Heart left ventricle (tissue), 16 donors: ENCODE results near the gene HGS. TPM values are rescaled to one million over a fixed set of nuclear protein-coding genes. Genes with fewer than 3 reads are reported as not detected.
"Not testable (repeated sequence)": the region's sequence is repeated elsewhere in the genome, so short reads cannot be mapped to it uniquely, and the experiment has no call there.

Experiments used
- ATAC-seq, 4 donors: fragments of 200-7000 bp; cut with Tn5 transposase; one replicate each; pipeline ENCODE4 v1.9.1; 2020 to 2022; ENCODE audit warnings: moderate library complexity in 4 of 4, mild to moderate bottlenecking in 3 of 4, moderate number of reproducible peaks in 1 of 4
- DNase-seq, 5 donors: peaks; one replicate each; pipeline ENCODE4 v3.0.0-alpha.2; 2020
- H3K27ac ChIP-seq, 12 donors: fragments of 200-600 bp; sonication (generic) in 4 of 12; one replicate each; pipeline versions ENCODE4 v1.5.0 to v1.8.0; 2016 to 2022; ENCODE audit warnings: mild to moderate bottlenecking in 2 of 12
- H3K27me3 ChIP-seq, 9 donors: fragments of 200-600 bp; sonication (generic) in 2 of 9; one replicate each; pipeline versions ENCODE4 v1.5.1 to v1.8.0; 2016 to 2022; ENCODE audit warnings: mild to moderate bottlenecking in 3 of 9
- H3K36me3 ChIP-seq, 9 donors: fragments of 200-600 bp; sonication (generic) in 2 of 9; one replicate each; pipeline versions ENCODE4 v1.5.0 to v1.8.0; 2018 to 2022; ENCODE audit warnings: mild to moderate bottlenecking in 2 of 9
- H3K4me1 ChIP-seq, 12 donors: fragments of 200-600 bp; sonication (generic) in 4 of 12; one replicate each; pipeline versions ENCODE4 v1.5.0 to v1.8.0; 2016 to 2022; ENCODE audit warnings: mild to moderate bottlenecking in 3 of 12
- H3K4me3 ChIP-seq, 12 donors: fragments of 200-600 bp; sonication (generic) in 4 of 12; one replicate each; pipeline versions ENCODE4 v1.5.0 to v1.8.0; 2017 to 2022; ENCODE audit warnings: mild to moderate bottlenecking in 9 of 12, moderate library complexity in 4 of 12
- H3K9me3 ChIP-seq, 12 donors: fragments of 200-600 bp; sonication (generic) in 4 of 12; one replicate each; pipeline versions ENCODE4 v1.5.0 to v1.8.0; 2016 to 2022; ENCODE audit warnings: mild to moderate bottlenecking in 1 of 12
- CTCF ChIP-seq, 12 donors: fragments of 200-600 bp; sonication (generic) in 4 of 12; IDR thresholded peaks; one replicate each; pipeline versions ENCODE4 v1.5.0 to v1.8.0; 2018 to 2022; ENCODE audit warnings: antibody characterized with exemption in 12 of 12, mild to moderate bottlenecking in 5 of 12
- POLR2A ChIP-seq, 2 donors: fragments of 450-650 bp; IDR thresholded peaks; one replicate each; pipeline ENCODE4 v1.6.1; 2017; ENCODE audit warnings: antibody characterized with exemption in 2 of 2, mild to moderate bottlenecking in 2 of 2, moderate library complexity in 2 of 2
- WGBS, 4 donors: extraction: QIAGEN DNeasy Blood & Tissue Kit in 2 of 4; methylation state at CpG; one replicate each; pipeline versions ENCODE4 v1.1.5 to v1.1.7; 2013 to 2018; 5-methylcytosine and 5-hydroxymethylcytosine counted together
- intact Hi-C, 10 donors: fragments of 100-400 bp; cut with DNase I; formaldehyde crosslinking; loops; one replicate each; pipeline versions ENCODE4 v1.11.1 to v1.14.2; 2022
- polyA plus RNA-seq, 2 donors: library from polyadenylated mRNA; stranded (reverse); fragments of 200-250 nt; gene quantifications; one replicate each; pipeline ENCODE4 v1.2.3, GENCODE V29; 2013
- total RNA-seq, 9 donors: library from RNA; depleted of rRNA in 2 of 9; stranded (reverse); fragments of >200 nt in 2 of 9; fragmentation: NEBNext Ultra II Directional in 3 of 9; extraction: Animal tissue kit (Norgen Biotek cat#: 25700) in 3 of 9; gene quantifications; one replicate each; pipeline versions ENCODE4 v1.1.0 to v1.2.4, GENCODE V29; 2016 to 2023
- donor health status: ischemic (EF 13 %, LVEDD 7.1; RV severe dilation, severe dysfunction).
- donor health status: healthy with polysubstance abuse.
- donor health status: DM: no; HTN: yes; CAD: no.
- donor health status: DM: no; HTN: no; CAD: no.
- donor health status: ischemic (EF 25% LVEDD 6.9; RV normal size, moderate dysfunction).
- donor health status: ischemic (EF 25% LVEDD 5.7; RV mildly dilated, moderate dysfunction).
- donor health status: healthy.
- donor health status: DM: yes; HTN: yes; CAD: no.
- donor health status: ischemic (EF 35%, LVEDD 5.7; RV mildly dilated, moderate dysfunction).
- donor health status: nonischemic (EF 11% LVEDD 7.7; RV severe dilation, severe dysfunction).
- donor health status: DM: yes; HTN: yes; CAD: no.
- donor health status: PGD.
- donor health status: ischemic (EF 29% LVEDD 5.4; RV normal size, mild dysfunction).
- donor health status: nonischemic (EF 23%, LVEDD 6.1; RV moderate dilation, normal function).

HGS gene
- total and polyA plus RNA-seq, 11 donors: 37.4 to 90.8 (median 44.7) TPM

DNA sequence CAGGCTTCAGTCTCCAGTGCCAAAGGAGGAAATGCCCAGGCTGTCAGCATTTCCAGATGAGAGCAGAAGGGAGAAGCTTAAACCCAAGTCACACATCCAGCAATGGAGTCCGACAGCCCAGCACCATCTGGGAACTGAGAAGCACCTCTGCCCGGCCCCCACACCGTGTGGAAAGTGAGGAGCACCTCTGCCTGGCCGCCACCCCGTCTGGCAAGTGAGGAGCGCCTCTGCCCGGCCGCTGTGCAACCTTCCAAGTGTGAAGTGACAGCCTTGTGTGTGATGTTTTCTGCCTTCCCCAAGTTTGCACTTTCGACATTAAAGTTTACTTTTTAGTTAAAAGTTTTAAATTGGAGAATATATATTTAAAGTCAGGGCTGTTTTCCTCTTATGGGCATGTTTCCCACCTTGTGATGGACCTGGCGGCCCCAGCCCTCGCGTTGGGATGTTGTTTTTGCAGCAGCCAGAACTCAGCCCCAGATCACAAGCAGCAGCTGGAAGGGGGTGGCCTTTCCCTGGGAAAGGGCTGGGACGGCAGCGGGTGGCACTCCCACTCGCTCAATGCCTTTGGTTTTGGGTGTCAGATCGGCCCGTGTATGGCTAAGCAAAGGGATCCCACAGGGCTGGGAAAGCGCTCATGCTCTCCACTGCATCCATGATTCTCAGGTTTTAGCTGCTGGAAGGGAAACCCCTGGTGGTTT is 10.1 kb upstream of the HGS start:
- WGBS, 4 donors: 83 to 88% (median 84%) methylated on average over 17 to 18 of the region's 18 CpGs
- TF ChIP-seq POLR2A (IDR thresholded peaks at IDR 0.05) (no peak), CTCF (IDR thresholded peaks at IDR 0.05) (no peak)
- ATAC-seq (no peak), DNase-seq (no peak)
- intact Hi-C loops: no loop called here
- H3K4me1 ChIP-seq: peaks cover 0 to 4% (median 0%) of the 10 kb centered on the region in 12 donors
- no peak overlapping the region for H3K27ac ChIP-seq
- H3K4me3 ChIP-seq: no peak overlapping the region
- no peaks in the 10 kb centered on the region for H3K9me3 ChIP-seq
- peaks cover 0 to 64% (median 47%) of the 10 kb centered on the region in 9 donors for H3K36me3 ChIP-seq
- H3K27me3 ChIP-seq: no peaks in the 10 kb centered on the region

DNA sequence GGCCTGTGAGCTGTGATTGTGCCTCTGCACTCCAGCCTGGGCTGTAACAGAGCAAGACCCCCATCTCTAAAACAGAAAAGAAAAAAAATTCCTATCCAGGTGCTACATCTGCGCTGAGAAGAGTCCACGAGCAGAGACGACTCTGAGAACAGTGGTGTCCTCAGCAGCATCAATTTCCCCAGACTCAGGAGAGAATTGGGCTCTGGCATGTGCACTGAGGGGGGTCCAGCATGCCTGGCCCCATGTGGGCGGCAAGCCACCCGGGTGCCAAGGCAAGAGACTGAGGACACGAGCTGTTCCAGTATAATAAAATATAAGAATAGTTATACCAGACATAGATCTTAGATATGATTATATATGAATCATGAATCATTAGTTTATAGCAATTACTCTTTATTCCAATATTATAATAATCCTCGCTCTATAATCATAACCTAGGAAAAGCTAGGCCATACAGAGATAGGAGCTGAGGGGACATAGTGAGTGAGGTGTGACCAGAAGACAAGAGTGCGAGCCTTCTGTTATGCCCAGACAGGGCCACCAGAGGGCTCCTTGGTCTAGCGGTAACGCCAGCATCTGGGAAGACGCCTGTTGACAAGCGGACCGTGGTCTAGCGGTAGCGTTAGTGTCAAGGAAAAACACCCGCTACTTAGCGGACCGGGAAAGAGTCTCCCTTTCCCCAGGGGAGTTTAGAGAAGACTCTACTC is 8.1 kb upstream of the HGS start:
- TF ChIP-seq CTCF (IDR thresholded peaks at IDR 0.05): peak; percentile 34 to 66 (median 58)
- intact Hi-C loops: loop anchor here in 1 of 10 donors (2.0 kb wide), 1 partner anchor 35 kb away; no protein-coding TSS in a partner anchor
- not testable (repeated sequence) for H3K4me3 ChIP-seq, DNase-seq, H3K27ac ChIP-seq, H3K9me3 ChIP-seq, ATAC-seq, H3K27me3 ChIP-seq
- Histone ChIP-seq H3K36me3 (peaks cover 0 to 49% (median 35%) of the 10 kb centered on the region in 9 donors), H3K4me1 (peaks cover 0 to 12% (median 0%) of the 10 kb centered on the region in 12 donors)
- 34 to 43% (median 40%) methylated on average over 18 of the region's 18 CpGs for WGBS, 4 donors

DNA sequence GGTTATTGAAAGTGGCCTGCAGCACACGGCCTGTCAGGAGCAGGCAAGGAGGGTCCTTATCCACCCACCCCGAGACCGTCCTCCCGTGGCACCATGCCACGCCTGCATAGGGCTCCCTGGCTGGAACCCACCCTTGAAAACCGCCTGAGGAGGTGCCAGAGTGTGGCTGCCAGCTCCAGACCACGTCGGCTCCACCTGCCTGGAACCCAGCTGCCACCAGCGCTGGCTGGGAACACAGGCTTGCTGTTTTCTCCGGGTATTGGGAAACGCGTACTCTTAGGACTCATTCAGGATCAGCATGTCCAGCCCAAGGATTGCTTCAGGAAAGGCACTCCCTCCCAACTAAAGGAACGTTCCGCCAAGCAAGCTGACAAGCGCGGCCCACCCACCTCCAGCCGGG is 6.9 kb upstream of the HGS start:
- DNase-seq (no peak), ATAC-seq (no peak)
- Histone ChIP-seq H3K27ac (no peak overlapping the region), H3K9me3 (no peaks in the 10 kb centered on the region), H3K27me3 (no peaks in the 10 kb centered on the region), H3K4me3 (no peak overlapping the region), H3K36me3 (peaks cover 0 to 41% (median 25%) of the 10 kb centered on the region in 9 donors), H3K4me1 (peaks cover 0 to 19% (median under 1%) of the 10 kb centered on the region in 12 donors)
- TF ChIP-seq CTCF (IDR thresholded peaks at IDR 0.05) (no peak), POLR2A (IDR thresholded peaks at IDR 0.05) (no peak)
- intact Hi-C loops: loop anchor here in 1 of 10 donors (2.0 kb wide), 1 partner anchor 34 kb away; no protein-coding TSS in a partner anchor
- WGBS, 4 donors: 91 to 93% (median 92%) methylated on average over 9 to 17 of the region's 17 CpGs

DNA sequence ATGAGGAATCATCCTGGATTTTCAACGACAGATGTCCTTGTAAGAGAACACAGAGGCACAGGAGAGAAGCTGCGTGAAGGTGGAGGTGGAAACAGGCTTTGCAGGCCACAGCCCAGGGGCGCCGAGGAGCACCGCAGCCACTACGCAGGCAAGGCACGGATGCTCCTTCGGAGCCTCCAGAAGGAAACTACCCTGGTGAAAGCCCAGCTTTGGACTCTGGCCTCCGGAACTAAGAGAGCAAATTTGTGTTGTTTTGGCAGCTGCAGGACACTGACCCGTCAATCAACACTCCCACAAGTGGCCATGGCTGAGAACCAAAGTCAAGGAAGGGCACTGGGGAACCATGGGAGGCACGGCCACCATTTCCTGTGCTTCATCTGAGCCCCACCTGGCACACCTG is 3.7 kb upstream of the HGS start:
- DNase-seq (no peak), ATAC-seq (no peak)
- peaks cover 5 to 41% (median 20%) of the 10 kb centered on the region in 12 donors for H3K4me1 ChIP-seq
- no peaks in the 10 kb centered on the region for H3K9me3 ChIP-seq
- intact Hi-C loops: no loop called here
- H3K4me3 ChIP-seq: no peak overlapping the region
- H3K27me3 ChIP-seq: no peaks in the 10 kb centered on the region
- H3K36me3 ChIP-seq: peaks cover 0 to 18% (median 4%) of the 10 kb centered on the region in 9 donors
- TF ChIP-seq POLR2A (IDR thresholded peaks at IDR 0.05) (no peak), CTCF (IDR thresholded peaks at IDR 0.05) (no peak)
- WGBS, 4 donors: 67 to 74% (median 72%) methylated on average over 11 of the region's 11 CpGs
- H3K27ac ChIP-seq: peak overlapping the region in 1 of 12 donors; percentile 2
